Activated CD8-positive, alpha-beta memory T cell treated with anti-CD3 and anti-CD28 coated beads for 48 hours (primary cell): ENCODE measurements around the gene DVL2.
A peak's percentile ranks its signal among the peaks of the same experiment; 100 is the strongest.
"Not testable (repeated sequence)": the region's sequence is repeated elsewhere in the genome, so short reads cannot be mapped to it uniquely, and the experiment has no call there.

Experiments used
- DNase-seq, 3 experiments: peaks; one replicate each; pipeline ENCODE4 v3.0.0-alpha.2; 2020; ENCODE audit warnings: low read depth in 2 of 3, low spot score in 2 of 3

DVL2 gene

DNA sequence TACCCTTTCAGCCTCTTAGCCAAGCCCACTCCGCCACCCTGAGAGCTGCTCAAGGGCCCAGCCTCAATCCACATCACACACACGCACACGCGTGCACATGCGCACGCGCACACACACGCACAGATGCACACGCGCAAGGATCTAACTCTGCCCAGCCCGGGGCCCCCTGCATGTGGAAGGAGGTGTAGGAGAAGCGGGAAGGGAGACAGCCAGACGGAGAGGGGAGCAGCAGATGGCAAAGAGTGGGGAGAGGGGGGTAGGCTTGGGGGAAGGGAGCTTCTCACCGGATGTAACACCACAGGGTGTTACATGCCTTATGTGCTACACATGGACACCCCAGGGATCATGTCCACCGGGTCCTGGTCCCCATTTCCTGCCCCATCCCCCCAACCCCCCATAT is 30.0 kb downstream of the DVL2 start:
- DNase-seq = no peak

GRCh38 chr17:7203391-7203790 is 30.9 kb downstream of the DVL2 start:
- no peak for DNase-seq

- no peak for DNase-seq
Measured at GRCh38 chr17:7196651-7197401, 37.5 kb downstream of the DVL2 start.

GRCh38 chr17:7195971-7196370 is 38.3 kb downstream of the DVL2 start:
- DNase-seq = no peak

GRCh38 chr17:7192271-7192937 is 41.9 kb downstream of the DVL2 start:
- DNase-seq = no peak

DNA sequence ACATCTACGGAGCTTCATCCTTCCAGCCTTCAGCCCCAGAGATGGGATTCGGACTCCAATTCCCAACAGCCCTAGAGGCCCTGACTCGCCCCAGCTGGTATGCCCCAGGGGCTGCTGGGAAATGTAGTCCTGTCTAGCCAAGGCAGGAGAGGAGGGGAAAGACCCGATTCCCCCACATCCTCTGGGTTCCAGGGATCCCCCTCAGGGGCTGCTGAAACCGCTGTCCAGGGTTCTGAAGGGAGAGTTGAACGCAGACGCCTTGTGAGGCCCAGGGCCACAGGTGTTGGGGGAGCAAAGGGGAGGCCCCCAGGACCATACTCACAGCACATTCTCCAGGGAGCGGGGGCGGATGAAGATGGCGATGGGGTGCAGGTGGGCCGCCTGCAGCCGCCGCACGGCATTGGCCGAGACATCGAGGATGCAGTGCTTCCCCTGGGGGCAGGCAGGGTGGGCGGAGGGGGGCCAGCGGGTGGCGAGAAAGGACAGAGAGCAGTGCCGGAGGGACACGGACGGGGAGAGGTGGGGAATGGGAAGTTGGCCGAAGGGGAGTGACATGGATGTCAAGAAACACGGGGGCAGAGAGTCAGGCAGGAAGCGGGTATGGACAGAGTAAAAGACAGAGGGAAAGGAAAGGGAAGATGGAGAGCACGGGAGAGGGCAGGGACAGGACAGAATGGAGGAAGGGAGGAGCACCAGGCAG is 42.6 kb downstream of the DVL2 start:
- no peak for DNase-seq

DNA sequence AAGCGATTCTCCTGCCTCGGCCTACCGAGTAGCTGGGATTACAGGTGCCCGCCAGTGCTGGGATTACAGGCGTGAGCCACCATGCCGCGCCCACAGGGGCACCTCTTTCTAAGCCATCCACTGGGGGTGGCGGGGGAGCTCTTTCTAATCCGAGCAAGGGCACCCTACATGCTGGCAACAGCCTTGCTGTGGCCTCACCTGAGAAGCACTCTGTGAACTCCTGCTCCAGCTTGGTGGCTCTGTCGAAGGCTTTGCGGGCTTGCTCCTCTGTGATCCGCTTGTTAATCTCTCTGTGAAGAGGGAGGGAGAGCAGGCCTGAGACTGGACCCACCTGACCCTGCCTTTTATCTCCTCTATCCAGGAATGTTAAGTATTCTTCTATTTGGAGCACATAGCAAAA is 43.2 kb downstream of the DVL2 start:
- DNase-seq = no peak

- no peak for DNase-seq
Measured at GRCh38 chr17:7190276-7190917, 43.9 kb downstream of the DVL2 start.

DNA sequence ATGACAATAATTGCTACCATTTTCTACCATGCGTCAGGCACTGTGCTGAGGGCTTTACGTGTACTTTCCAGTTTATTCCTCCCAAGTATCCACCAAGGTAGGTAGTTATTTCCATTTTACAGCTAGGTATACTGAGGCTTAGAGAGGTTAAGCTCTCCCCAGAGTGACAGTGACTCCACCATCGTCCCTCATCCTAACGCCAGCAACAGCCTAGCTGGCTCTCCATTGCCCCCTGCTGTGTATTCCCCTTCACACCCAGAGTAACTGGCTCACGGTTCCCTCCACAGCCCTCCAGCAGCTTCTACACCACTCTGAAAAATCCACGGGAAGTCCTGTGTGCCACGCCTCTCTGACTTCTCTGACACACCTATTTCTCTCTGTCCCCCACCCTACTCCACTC is 48.1 kb downstream of the DVL2 start:
- DNase-seq = no peak

DNA sequence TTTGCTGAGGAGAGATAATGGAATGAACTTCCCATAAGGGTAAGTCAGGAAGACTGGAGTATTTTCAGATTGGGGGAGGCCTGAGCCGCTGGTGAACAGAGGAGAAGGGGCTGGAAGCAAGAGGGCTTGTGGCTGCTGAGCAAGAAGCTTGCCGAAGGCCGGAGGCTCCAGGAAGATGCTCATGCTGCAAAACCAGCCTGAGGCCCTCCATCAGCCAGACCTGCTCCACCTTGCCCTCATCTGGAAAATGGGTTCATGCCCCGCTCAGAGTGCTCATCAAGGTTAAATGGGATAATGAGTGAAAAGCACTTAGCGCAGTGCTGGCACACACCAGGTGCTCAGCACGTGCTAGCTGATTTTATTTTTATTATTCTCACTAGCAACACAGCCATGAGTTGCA is 49.7 kb downstream of the DVL2 start:
- DNase-seq = no peak

DNA sequence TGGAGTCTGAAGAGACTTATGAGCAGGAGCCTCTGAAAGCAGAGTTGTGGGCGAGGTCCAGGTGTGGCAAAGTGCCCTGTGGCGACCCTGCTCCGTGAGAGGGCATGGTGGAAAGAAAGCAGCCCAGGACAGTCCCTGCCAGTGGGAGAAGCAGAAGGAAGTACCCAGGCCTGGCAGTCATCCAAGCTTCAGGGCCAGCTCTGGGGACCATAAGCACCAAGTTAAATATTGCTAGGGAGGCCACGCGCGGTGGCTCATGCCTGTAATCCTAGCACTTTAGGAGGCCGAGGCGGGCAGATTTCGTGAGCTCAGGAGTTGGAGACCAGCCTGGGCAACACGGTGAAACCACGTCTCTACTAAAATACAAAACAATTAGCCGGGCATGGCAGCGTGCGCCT is 50.2 kb downstream of the DVL2 start:
- no peak for DNase-seq

GRCh38 chr17:7183433-7184090 is 50.8 kb downstream of the DVL2 start:
- no peak for DNase-seq

DNA sequence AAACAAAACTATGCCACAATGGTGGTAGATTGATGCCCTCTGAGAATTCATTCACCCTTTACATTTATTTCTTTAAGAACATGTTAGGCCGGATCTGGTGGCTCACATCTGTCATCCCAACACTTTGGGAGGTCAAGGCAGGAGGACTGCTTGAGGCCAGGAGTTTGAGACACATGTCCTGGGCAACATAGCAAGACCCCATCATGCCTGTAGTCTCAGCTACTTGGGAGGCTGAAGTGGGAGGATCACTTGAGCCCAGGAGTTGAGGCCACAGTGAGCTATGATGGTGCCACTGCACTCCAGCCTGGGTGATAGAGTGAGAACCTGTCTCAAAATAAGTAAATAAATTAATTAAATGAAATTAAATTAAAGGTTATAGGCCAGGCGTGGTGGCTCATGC is 52.2 kb downstream of the DVL2 start:
- not testable (repeated sequence) for DNase-seq

DNA sequence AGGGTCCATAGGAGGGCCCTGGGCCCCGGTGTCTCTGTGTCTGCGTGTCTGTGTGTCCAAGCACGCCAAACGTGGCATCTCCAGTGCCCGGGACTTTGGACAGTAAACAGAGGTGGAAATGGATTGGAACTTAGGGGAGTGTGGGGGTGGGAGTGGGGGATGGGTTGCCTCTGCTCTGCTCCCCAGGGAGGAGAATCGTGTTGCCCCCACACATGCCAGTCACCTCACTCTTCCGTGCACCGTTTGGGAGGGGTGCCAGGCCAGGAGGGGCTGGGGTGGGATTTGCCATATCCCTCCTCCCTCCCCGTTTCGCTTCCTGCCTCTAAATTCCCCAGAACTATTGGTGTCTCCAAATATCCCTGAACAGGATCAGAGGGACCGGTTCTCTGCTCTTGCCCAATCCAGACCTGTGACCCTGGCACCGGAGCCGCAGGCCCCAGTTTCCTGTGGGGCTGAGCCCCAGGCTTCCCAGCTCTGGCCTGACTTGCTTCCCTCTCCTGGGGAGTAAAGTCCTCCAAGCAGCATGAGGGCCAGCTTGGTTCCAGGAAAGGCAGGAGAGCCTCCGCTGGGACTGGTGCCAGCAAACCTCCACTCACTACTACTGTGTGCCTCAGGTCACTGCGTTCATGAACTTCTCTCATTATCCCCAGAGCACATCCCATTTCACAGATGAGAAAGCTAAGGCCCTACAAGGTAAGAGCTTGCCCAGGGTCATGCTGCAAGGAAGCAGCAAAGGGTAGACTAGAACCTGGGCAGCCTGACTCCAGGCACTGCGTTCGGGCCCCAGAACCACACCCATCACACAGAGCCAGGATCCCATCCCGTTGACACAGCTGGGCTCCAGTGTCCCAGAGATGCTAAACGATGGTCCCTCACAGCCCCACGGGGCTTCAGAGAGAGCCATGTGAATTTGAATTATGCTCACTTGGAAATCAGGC is 54.7 kb downstream of the DVL2 start, which contains the start of gene ASGR1:
Gene ASGR1, minus strand, starts transcription at position 54 of the 938 bp plus-strand sequence. CDS start 807 bp downstream, outside the sequence.
- DNase-seq = no peak

- DNase-seq = no peak
Measured at GRCh38 chr17:7178973-7179316, 55.4 kb downstream of the DVL2 start.

DNA sequence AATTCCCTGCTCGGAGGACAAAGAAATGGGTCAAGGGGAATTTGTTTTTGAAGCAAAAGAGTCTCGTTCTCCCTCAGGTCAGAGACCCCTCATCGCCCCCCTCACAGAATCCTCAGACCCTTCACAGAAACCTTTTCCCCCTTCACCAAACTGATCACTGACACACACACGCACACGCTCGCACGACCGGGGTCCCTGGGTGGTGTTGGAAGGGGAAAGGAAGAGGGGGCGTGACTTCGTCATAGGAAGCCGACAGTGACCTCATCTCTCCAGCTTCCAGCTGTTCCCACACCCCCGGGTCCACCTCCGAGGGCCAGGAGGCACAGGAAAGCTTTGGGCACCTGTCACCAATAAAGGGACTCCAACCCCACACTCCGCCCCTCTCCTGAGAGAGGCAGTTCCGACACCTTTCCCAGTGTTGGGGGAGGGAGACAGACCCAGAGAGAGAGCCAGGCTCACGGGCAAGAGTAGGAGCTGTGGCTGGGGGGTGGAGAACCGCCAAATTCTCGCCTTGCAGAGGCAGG is 56.3 kb downstream of the DVL2 start:
- no peak for DNase-seq

GRCh38 chr17:7177191-7177953 is 56.9 kb downstream of the DVL2 start:
- peak in 2 of 3 experiments; percentile 23 to 36 for DNase-seq

DNA sequence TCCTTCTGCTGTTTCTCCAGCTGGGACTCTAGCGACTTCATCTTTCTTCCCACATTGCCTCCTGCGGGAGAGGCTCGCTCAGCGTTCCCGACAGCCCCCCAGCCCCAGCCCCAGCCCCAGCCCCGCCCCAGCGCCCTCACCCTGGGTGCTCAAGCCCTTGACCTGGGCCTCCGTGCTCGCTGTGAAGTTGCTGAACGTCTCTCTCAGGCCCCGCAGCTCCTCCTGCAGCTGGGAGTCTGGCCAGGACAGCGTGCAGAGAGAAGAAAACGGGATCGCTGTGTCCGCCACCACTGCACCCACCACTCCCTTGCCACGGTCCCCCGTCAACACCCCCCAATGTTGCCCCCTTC is 57.5 kb downstream of the DVL2 start:
- no peak for DNase-seq
